Measurements from ENCODE around the gene TAOK3. TPM values are rescaled to one million over a fixed set of nuclear protein-coding genes. Genes with fewer than 3 reads are reported as not detected.
"Not testable (repeated sequence)": the region's sequence is repeated elsewhere in the genome, so short reads cannot be mapped to it uniquely, and the experiment has no call there.

The TAOK3 gene
- total RNA-seq, 2 donors from 2014 or later = 106 to 107 TPM

GRCh38 chr12:118136559-118137003 is 236.1 kb downstream of the TAOK3 start:
- no peak for DNase-seq (ENCODE audit: low spot score)
- Mint-ChIP-seq H3K27me3 (no peaks in the 10 kb centered on the region), H3K4me3 (peak overlapping the region; percentile 97), H3K9me3 (no peaks in the 10 kb centered on the region), H3K4me1 (ENCODE audit: low read depth in 2 of 2) (peaks cover 8 to 11% of the 10 kb centered on the region in 2 donors), H3K27ac (peak overlapping the region; percentile 57 to 83), H3K36me3 (no peaks in the 10 kb centered on the region)
- ATAC-seq = peak; percentile 38 to 61

DNA sequence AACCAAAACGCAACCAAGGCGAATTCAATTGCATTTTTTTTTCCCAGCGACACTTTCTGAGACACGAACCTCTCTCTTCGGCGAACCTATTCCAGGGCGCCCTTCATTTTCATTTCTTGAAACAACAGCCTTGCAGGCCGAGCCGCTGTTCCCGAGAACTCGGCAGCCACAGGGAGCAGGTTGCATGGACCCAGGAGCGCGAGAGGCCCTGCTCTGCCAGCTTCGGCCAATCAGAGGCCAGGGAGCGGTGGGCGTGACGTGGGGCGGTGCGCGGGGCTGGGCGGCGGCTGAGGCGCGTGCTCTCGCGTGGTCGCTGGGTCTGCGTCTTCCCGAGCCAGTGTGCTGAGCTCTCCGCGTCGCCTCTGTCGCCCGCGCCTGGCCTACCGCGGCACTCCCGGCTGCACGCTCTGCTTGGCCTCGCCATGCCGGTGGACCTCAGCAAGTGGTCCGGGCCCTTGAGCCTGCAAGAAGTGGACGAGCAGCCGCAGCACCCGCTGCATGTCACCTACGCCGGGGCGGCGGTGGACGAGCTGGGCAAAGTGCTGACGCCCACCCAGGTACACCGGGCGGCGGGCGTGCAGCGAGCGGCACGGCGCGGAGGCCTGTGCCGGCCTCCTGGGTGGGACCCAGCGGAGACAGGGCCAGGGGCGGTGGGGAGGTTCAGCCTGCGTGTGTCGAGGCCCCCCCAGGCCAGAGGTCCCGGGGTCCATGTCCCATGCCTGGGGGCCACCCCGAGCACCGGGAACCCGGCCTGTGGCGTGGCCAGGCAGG is 236.7 kb downstream of the TAOK3 start, which contains the start of gene PEBP1:
TSS of gene PEBP1 (plus strand) at position 337 of the 771 bp plus-strand sequence. CDS start at position 423, 86 bp downstream.
- Mint-ChIP-seq H3K36me3 (no peaks in the 10 kb centered on the region), H3K9me3 (no peaks in the 10 kb centered on the region), H3K4me3 (peak within 1 kb of the TSS; percentile 97), H3K27ac (peak within 1 kb of the TSS; percentile 57 to 83), H3K27me3 (no peaks in the 10 kb centered on the region), H3K4me1 (ENCODE audit: low read depth in 2 of 2) (peaks cover 8 to 11% of the 10 kb centered on the region in 2 donors)
- DNase-seq (ENCODE audit: low spot score) (peak; percentile 93), ATAC-seq (peak; percentile 100)

- ATAC-seq; H3K9me3 Mint-ChIP-seq; H3K36me3 Mint-ChIP-seq; H3K4me1 Mint-ChIP-seq (ENCODE audit: low read depth in 2 of 2); H3K4me3 Mint-ChIP-seq; H3K27ac Mint-ChIP-seq; DNase-seq (ENCODE audit: low spot score); H3K27me3 Mint-ChIP-seq: not testable (repeated sequence)
Measured at GRCh38 chr12:118129436-118129835, 243.3 kb downstream of the TAOK3 start.

GRCh38 chr12:118127867-118128266 is 244.8 kb downstream of the TAOK3 start:
- ATAC-seq (no peak), DNase-seq (ENCODE audit: low spot score) (no peak)
- no peaks in the 10 kb centered on the region for H3K27me3 Mint-ChIP-seq
- no peak overlapping the region for H3K4me3 Mint-ChIP-seq
- no peaks in the 10 kb centered on the region for H3K9me3 Mint-ChIP-seq
- H3K27ac Mint-ChIP-seq = no peak overlapping the region
- H3K36me3 Mint-ChIP-seq = no peaks in the 10 kb centered on the region
- no peaks in the 10 kb centered on the region for H3K4me1 Mint-ChIP-seq (ENCODE audit: low read depth in 2 of 2)

- no peak for ATAC-seq
- Mint-ChIP-seq H3K27ac (no peak overlapping the region), H3K4me3 (no peak overlapping the region), H3K4me1 (ENCODE audit: low read depth in 2 of 2) (no peaks in the 10 kb centered on the region), H3K36me3 (no peaks in the 10 kb centered on the region), H3K27me3 (no peaks in the 10 kb centered on the region), H3K9me3 (no peaks in the 10 kb centered on the region)
- DNase-seq (ENCODE audit: low spot score) = no peak
Measured at GRCh38 chr12:118126119-118126757, 246.5 kb downstream of the TAOK3 start.

DNA sequence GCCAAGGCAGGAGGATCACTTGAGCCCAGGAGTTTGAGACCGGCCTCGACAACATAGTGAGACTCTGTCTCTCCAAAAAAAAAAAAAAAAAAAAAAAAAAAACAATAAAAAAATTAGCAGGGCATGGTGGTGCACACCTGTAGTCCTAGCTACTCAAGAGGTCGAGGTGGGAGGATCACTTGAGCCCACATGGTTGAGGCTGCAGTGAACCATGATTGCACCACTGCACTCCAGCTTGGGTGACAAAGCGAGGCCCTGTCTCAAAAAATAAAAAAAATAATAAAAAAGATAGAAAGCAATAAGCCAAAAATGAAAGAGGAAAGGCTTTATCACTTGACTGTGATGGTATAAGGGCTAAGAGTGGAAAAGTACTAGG is 247.0 kb downstream of the TAOK3 start:
- Mint-ChIP-seq H3K27ac (no peak overlapping the region), H3K4me3 (no peak overlapping the region), H3K27me3 (no peaks in the 10 kb centered on the region), H3K36me3 (no peaks in the 10 kb centered on the region), H3K9me3 (no peaks in the 10 kb centered on the region), H3K4me1 (ENCODE audit: low read depth in 2 of 2) (peaks cover under 1% of the 10 kb centered on the region in 2 donors)
- DNase-seq (ENCODE audit: low spot score) (no peak), ATAC-seq (no peak)

DNA sequence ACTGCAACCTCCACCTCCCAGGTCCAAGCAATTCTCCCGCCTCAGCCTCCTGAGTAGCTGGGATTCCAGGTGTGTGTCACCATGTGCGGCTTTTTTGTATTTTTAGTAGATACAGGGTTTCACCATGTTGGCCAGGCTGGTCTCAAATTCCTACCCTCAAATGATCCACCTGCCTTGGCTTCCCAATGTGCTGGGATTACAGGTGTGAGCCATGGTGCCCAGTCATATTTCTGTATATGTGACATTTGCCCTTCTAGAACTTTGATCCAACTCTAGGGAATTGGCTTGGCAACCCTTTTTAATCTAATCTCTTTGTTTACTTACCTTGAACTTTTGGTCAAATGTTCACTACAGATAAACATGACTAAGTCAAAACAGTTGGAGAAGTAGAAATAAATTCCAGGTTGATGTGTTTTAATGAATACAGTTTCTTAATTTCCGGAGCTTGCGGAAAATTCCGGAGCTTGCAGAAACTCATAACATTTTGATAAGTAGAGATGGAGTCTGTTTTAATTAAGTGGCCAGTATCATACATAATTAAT is 248.3 kb downstream of the TAOK3 start:
- no peak for ATAC-seq
- Mint-ChIP-seq H3K4me1 (ENCODE audit: low read depth in 2 of 2) (peaks cover 6 to 7% of the 10 kb centered on the region in 2 donors), H3K27ac (no peak overlapping the region), H3K36me3 (no peaks in the 10 kb centered on the region), H3K27me3 (no peaks in the 10 kb centered on the region), H3K9me3 (no peaks in the 10 kb centered on the region), H3K4me3 (no peak overlapping the region)
- DNase-seq (ENCODE audit: low spot score) = no peak

DNA sequence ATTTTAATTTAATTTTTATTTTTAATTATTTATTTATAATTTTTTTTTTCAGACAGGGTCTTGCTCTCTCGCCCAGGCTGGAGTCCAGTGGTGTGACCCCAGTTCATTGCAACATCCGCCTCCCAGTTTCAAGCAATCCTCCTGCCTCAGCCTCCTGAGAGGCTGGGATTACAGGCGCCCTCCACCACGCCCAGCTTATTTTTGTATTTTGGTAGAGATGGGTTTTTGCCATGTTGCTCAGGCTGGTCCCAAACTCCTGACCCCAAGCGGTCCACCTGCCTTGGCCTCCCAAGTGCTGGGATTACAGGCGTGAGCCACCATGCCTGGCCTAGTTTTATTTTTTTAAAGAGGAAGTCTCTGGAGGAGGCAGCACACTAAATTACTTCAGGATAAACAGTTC is 250.4 kb downstream of the TAOK3 start:
- Mint-ChIP-seq H3K4me1 (ENCODE audit: low read depth in 2 of 2) (peaks cover 6 to 7% of the 10 kb centered on the region in 2 donors), H3K27ac (no peak overlapping the region), H3K4me3 (no peak overlapping the region), H3K36me3 (no peaks in the 10 kb centered on the region), H3K27me3 (no peaks in the 10 kb centered on the region), H3K9me3 (no peaks in the 10 kb centered on the region)
- no peak for ATAC-seq
- no peak for DNase-seq (ENCODE audit: low spot score)

DNA sequence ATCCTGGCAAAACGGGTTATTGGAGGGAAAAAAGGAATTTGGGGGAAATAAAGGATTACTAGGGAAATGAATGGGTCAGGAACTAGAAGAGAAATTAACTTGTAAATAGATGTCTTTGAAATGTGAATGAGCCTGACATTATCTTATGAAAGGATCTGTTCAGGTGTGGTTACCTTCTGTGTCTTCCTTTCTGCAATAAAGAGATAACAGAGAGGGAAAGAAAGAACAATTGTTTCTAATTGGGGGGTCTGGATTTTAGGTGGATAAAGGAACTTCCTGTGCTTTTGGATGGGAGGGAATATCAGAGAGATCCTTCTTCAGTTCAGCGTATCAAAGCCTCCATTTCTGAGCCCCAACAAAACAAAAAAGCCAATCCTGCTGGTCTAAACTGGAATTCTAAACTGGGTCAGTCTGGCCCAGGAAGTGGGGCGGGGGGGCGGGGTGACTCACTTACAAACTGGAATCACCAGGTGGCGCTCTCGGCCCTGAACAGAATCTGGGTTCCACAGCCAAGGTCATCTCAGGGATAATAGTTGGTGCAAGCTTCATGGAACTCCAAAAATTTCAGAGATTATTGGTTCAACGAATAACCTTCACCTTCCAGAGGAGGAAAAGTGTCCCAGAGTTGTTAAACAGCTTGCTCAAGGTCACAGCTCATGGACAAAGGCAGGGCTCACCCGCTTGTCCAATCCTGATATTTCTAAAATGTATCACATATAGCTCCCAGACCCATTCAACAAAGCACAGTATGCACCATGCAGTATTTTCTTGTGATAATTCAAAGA is 251.9 kb downstream of the TAOK3 start:
- no peaks in the 10 kb centered on the region for H3K36me3 Mint-ChIP-seq
- peak in 1 of 2 donors; percentile 78 for ATAC-seq
- no peak for DNase-seq (ENCODE audit: low spot score)
- H3K4me1 Mint-ChIP-seq (ENCODE audit: low read depth in 2 of 2) = peaks cover 6 to 7% of the 10 kb centered on the region in 2 donors
- H3K4me3 Mint-ChIP-seq = no peak overlapping the region
- H3K27ac Mint-ChIP-seq = peak overlapping the region in 1 of 2 donors; percentile 17
- no peaks in the 10 kb centered on the region for H3K9me3 Mint-ChIP-seq
- H3K27me3 Mint-ChIP-seq = no peaks in the 10 kb centered on the region

DNA sequence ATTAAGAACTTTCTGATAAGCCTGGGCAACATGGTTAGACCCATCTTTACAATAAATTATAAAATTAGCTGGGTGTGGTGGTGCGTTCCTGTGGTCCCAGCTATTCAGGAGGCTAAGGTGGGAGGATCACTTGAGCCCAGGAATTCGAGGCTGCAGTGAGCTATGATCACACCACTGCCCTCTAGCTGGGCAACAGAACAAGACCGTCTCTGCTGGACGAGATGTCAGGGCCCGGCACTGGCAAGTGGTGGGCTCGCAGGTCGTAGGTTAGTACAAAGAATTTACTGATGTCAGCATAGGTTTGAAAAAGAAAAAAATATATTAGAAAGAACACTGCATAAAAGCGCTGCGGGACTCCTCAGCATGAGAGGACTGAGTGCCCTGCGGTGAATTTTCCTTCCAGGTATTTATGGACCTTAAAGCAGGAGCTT is 253.2 kb downstream of the TAOK3 start:
- ATAC-seq (no peak), DNase-seq (ENCODE audit: low spot score) (no peak)
- no peaks in the 10 kb centered on the region for H3K36me3 Mint-ChIP-seq
- no peak overlapping the region for H3K27ac Mint-ChIP-seq
- H3K4me3 Mint-ChIP-seq = no peak overlapping the region
- no peaks in the 10 kb centered on the region for H3K27me3 Mint-ChIP-seq
- no peaks in the 10 kb centered on the region for H3K9me3 Mint-ChIP-seq
- peaks cover 6 to 7% of the 10 kb centered on the region in 2 donors for H3K4me1 Mint-ChIP-seq (ENCODE audit: low read depth in 2 of 2)

DNA sequence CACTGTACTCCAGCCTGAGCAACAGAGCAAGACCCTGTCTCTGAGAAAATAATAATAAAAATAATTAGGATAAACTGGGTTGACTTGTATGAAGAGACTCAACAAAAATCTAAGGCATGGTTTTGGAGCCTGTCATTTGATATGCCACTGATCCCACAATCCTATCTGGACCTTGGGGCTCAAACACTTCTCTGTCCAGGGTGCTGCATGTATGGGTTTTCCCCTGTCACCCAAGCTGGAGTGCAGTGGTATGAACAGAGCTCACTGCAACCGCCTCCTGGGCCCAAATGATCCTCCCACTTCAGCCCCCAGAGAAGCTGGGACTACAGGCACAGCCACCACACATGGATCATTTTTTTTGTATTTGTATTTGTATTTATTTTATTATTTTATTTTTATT is 263.6 kb downstream of the TAOK3 start:
- Mint-ChIP-seq H3K36me3 (no peaks in the 10 kb centered on the region), H3K9me3 (no peaks in the 10 kb centered on the region), H3K27ac (no peak overlapping the region), H3K27me3 (peaks cover 0 to 3% of the 10 kb centered on the region in 2 donors), H3K4me1 (ENCODE audit: low read depth in 2 of 2) (peaks cover 3 to 5% of the 10 kb centered on the region in 2 donors), H3K4me3 (no peak overlapping the region)
- no peak for DNase-seq (ENCODE audit: low spot score)
- no peak for ATAC-seq

DNA sequence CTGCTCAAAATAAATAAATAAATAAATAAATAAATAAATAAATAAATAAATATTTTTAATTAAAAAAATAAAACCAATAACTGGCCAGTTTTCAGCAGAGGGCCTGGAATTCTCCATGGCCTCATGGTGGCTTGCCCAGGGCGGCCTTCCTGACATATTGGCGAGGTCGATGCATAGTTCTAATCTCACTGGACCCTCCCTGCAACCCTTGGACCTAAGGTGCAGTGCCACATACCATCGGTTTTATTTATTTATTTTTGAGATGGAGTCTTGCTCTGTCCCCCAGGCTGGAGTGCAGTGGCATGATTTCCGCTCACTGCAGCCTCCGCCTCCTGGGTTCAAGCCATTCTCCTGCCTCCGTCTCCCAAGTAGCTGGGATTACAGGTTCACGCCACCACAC is 265.0 kb downstream of the TAOK3 start:
- Mint-ChIP-seq H3K4me3 (no peak overlapping the region), H3K4me1 (ENCODE audit: low read depth in 2 of 2) (peaks cover 6 to 9% of the 10 kb centered on the region in 2 donors), H3K27ac (no peak overlapping the region), H3K36me3 (no peaks in the 10 kb centered on the region), H3K27me3 (peaks cover 5% of the 10 kb centered on the region in 2 donors), H3K9me3 (no peaks in the 10 kb centered on the region)
- no peak for DNase-seq (ENCODE audit: low spot score)
- ATAC-seq = no peak

GRCh38 chr12:118107011-118107410 is 265.7 kb downstream of the TAOK3 start:
- no peak for ATAC-seq
- H3K36me3 Mint-ChIP-seq = no peaks in the 10 kb centered on the region
- no peak overlapping the region for H3K27ac Mint-ChIP-seq
- H3K9me3 Mint-ChIP-seq = no peaks in the 10 kb centered on the region
- no peak for DNase-seq (ENCODE audit: low spot score)
- H3K27me3 Mint-ChIP-seq = peaks cover 8% of the 10 kb centered on the region in 2 donors
- no peak overlapping the region for H3K4me3 Mint-ChIP-seq
- peaks cover 6 to 9% of the 10 kb centered on the region in 2 donors for H3K4me1 Mint-ChIP-seq (ENCODE audit: low read depth in 2 of 2)

Measured in natural killer cell treated with Interleukin-12 subunit alpha and Interleukin-12 subunit beta and Interleukin-15 and Interleukin-18, amount 100 ng/mL, for 72 hours (primary cell).